ENCODE data around the gene ZDHHC13.

Gene ZDHHC13, protein sequence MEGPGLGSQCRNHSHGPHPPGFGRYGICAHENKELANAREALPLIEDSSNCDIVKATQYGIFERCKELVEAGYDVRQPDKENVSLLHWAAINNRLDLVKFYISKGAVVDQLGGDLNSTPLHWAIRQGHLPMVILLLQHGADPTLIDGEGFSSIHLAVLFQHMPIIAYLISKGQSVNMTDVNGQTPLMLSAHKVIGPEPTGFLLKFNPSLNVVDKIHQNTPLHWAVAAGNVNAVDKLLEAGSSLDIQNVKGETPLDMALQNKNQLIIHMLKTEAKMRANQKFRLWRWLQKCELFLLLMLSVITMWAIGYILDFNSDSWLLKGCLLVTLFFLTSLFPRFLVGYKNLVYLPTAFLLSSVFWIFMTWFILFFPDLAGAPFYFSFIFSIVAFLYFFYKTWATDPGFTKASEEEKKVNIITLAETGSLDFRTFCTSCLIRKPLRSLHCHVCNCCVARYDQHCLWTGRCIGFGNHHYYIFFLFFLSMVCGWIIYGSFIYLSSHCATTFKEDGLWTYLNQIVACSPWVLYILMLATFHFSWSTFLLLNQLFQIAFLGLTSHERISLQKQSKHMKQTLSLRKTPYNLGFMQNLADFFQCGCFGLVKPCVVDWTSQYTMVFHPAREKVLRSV

GRCh38 chr11:19116971-19117759 is at the start of gene ZDHHC13:
ZDHHC13 (plus strand) TSS chr11:19117168; CDS start chr11:19117250, 82 bp downstream.
- Histone ChIP-seq H3K36me3 (ENCODE audit: control insufficient read depth in 5 of 5, insufficient read depth in 5 of 5, low read length in 5 of 5) (no peaks in the 10 kb centered on the region), H3K4me1 (ENCODE audit: control insufficient read depth in 5 of 5, insufficient read depth in 5 of 5, low read length in 5 of 5) (peaks cover 0 to 21% (median 15%) of the 10 kb centered on the region in 5 donors), H3K4me3 (ENCODE audit: low read depth in 1 of 5, low read length in 5 of 5) (peak within 1 kb of the TSS; percentile 60 to 83 (median 79)), H3K27me3 (ENCODE audit: control insufficient read depth in 5 of 5, insufficient read depth in 4 of 5, low read length in 5 of 5) (peaks cover 0 to 7% (median 0%) of the 10 kb centered on the region in 5 donors), H3K9me3 (ENCODE audit: control insufficient read depth in 5 of 5, low read length in 5 of 5) (no peaks in the 10 kb centered on the region), H3K9ac (ENCODE audit: low read length in 5 of 5) (peak within 1 kb of the TSS in 4 of 5 donors; percentile 66 to 79 (median 72)), H3K27ac (ENCODE audit: low read depth, low read length) (no peak within 1 kb of the TSS)

- H3K36me3 ChIP-seq (ENCODE audit: control insufficient read depth in 5 of 5, insufficient read depth in 5 of 5, low read length in 5 of 5) = no peaks in the 10 kb centered on the region
- H3K9ac ChIP-seq (ENCODE audit: low read length in 5 of 5) = no peak overlapping the region
- peak overlapping the region in 4 of 5 donors; percentile 14 to 59 (median 36) for H3K4me3 ChIP-seq (ENCODE audit: low read depth in 1 of 5, low read length in 5 of 5)
- peaks cover 0 to 6% (median 0%) of the 10 kb centered on the region in 5 donors for H3K27me3 ChIP-seq (ENCODE audit: control insufficient read depth in 5 of 5, insufficient read depth in 4 of 5, low read length in 5 of 5)
- H3K27ac ChIP-seq (ENCODE audit: low read depth, low read length) = no peak overlapping the region
- peaks cover 0 to 4% (median 0%) of the 10 kb centered on the region in 5 donors for H3K9me3 ChIP-seq (ENCODE audit: control insufficient read depth in 5 of 5, low read length in 5 of 5)
- peaks cover 0 to 5% (median 0%) of the 10 kb centered on the region in 5 donors for H3K4me1 ChIP-seq (ENCODE audit: control insufficient read depth in 5 of 5, insufficient read depth in 5 of 5, low read length in 5 of 5)
Observed at GRCh38 chr11:19071255-19071654, 45.7 kb upstream of the ZDHHC13 start.

DNA sequence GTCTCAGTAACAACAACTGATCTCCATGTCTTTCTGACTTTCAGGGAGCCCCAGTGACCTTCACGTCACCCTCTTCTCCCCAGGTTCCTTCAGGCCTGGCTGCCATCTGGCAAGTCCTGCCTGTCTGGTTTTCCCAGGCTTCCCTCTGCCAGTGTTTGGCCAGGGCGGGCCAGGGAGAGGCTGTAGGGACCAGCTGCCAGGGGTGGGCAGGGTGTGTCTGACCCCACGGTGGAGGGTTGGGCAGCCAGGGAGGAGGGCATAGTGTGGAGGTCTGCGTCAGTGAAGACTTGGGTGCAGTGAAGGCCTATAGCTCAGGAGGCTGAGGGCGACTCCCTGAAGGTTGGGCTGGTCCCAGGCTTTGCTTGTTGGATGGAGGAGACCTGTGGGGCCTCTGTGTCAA is 44.5 kb upstream of the ZDHHC13 start:
- Histone ChIP-seq H3K27ac (ENCODE audit: low read depth, low read length) (no peak overlapping the region), H3K9ac (ENCODE audit: low read length in 5 of 5) (no peak overlapping the region)

GRCh38 chr11:19073454-19074415 is 43.2 kb upstream of the ZDHHC13 start:
- H3K27me3 ChIP-seq (ENCODE audit: control insufficient read depth in 5 of 5, insufficient read depth in 4 of 5, low read length in 5 of 5) = peaks cover 0 to 6% (median 0%) of the 10 kb centered on the region in 5 donors
- H3K36me3 ChIP-seq (ENCODE audit: control insufficient read depth in 5 of 5, insufficient read depth in 5 of 5, low read length in 5 of 5) = no peaks in the 10 kb centered on the region
- no peak overlapping the region for H3K9ac ChIP-seq (ENCODE audit: low read length in 5 of 5)
- no peak overlapping the region for H3K4me3 ChIP-seq (ENCODE audit: low read depth in 1 of 5, low read length in 5 of 5)
- H3K4me1 ChIP-seq (ENCODE audit: control insufficient read depth in 5 of 5, insufficient read depth in 5 of 5, low read length in 5 of 5) = peaks cover 0 to 12% (median 6%) of the 10 kb centered on the region in 5 donors
- H3K27ac ChIP-seq (ENCODE audit: low read depth, low read length) = no peak overlapping the region
- peaks cover 0 to 4% (median 0%) of the 10 kb centered on the region in 5 donors for H3K9me3 ChIP-seq (ENCODE audit: control insufficient read depth in 5 of 5, low read length in 5 of 5)

More for the DNA sequence above, 44.5 kb upstream of the ZDHHC13 start:
- Histone ChIP-seq H3K27me3 (ENCODE audit: control insufficient read depth in 5 of 5, insufficient read depth in 4 of 5, low read length in 5 of 5) (peaks cover 0 to 6% (median 0%) of the 10 kb centered on the region in 5 donors), H3K9me3 (ENCODE audit: control insufficient read depth in 5 of 5, low read length in 5 of 5) (peaks cover 0 to 4% (median 0%) of the 10 kb centered on the region in 5 donors), H3K4me1 (ENCODE audit: control insufficient read depth in 5 of 5, insufficient read depth in 5 of 5, low read length in 5 of 5) (peaks cover 0 to 9% (median 4%) of the 10 kb centered on the region in 5 donors), H3K4me3 (ENCODE audit: low read depth in 1 of 5, low read length in 5 of 5) (no peak overlapping the region), H3K36me3 (ENCODE audit: control insufficient read depth in 5 of 5, insufficient read depth in 5 of 5, low read length in 5 of 5) (no peaks in the 10 kb centered on the region)

DNA sequence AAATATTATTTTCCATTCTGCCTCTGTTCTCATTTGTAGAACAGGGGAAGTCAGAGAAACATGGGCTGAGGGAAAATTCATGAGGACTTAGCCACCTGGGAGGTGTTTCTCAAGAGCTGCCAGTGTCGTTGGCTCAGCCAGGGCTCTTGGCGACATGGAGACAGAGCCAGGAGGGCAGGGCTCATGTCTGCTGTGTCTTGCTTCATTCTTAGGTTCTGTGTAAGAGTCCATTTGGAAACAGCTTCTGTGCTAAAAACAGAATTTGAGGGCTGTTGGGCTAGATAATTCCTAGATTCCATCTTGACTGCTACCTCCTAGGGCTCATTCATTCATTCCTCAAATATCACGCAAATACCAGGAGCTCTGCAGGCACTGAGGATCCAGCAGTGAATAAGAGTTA is 41.3 kb upstream of the ZDHHC13 start:
- H3K36me3 ChIP-seq (ENCODE audit: control insufficient read depth in 5 of 5, insufficient read depth in 5 of 5, low read length in 5 of 5) = no peaks in the 10 kb centered on the region
- H3K9me3 ChIP-seq (ENCODE audit: control insufficient read depth in 5 of 5, low read length in 5 of 5) = no peaks in the 10 kb centered on the region
- peaks cover 0 to under 1% (median 0%) of the 10 kb centered on the region in 5 donors for H3K27me3 ChIP-seq (ENCODE audit: control insufficient read depth in 5 of 5, insufficient read depth in 4 of 5, low read length in 5 of 5)
- H3K27ac ChIP-seq (ENCODE audit: low read depth, low read length) = no peak overlapping the region
- H3K9ac ChIP-seq (ENCODE audit: low read length in 5 of 5) = no peak overlapping the region
- peaks cover 0 to 15% (median 6%) of the 10 kb centered on the region in 5 donors for H3K4me1 ChIP-seq (ENCODE audit: control insufficient read depth in 5 of 5, insufficient read depth in 5 of 5, low read length in 5 of 5)
- H3K4me3 ChIP-seq (ENCODE audit: low read depth in 1 of 5, low read length in 5 of 5) = no peak overlapping the region

GRCh38 chr11:19076744-19077589 is 40.0 kb upstream of the ZDHHC13 start:
- no peak overlapping the region for H3K9ac ChIP-seq (ENCODE audit: low read length in 5 of 5)
- H3K4me3 ChIP-seq (ENCODE audit: low read depth in 1 of 5, low read length in 5 of 5) = peak overlapping the region in 3 of 5 donors; percentile 7 to 30 (median 25)
- no peak overlapping the region for H3K27ac ChIP-seq (ENCODE audit: low read depth, low read length)
- no peaks in the 10 kb centered on the region for H3K9me3 ChIP-seq (ENCODE audit: control insufficient read depth in 5 of 5, low read length in 5 of 5)
- no peaks in the 10 kb centered on the region for H3K36me3 ChIP-seq (ENCODE audit: control insufficient read depth in 5 of 5, insufficient read depth in 5 of 5, low read length in 5 of 5)
- H3K27me3 ChIP-seq (ENCODE audit: control insufficient read depth in 5 of 5, insufficient read depth in 4 of 5, low read length in 5 of 5) = no peaks in the 10 kb centered on the region
- peaks cover 0 to 12% (median 6%) of the 10 kb centered on the region in 5 donors for H3K4me1 ChIP-seq (ENCODE audit: control insufficient read depth in 5 of 5, insufficient read depth in 5 of 5, low read length in 5 of 5)

GRCh38 chr11:19077965-19078364 is 39.0 kb upstream of the ZDHHC13 start:
- Histone ChIP-seq H3K4me1 (ENCODE audit: control insufficient read depth in 5 of 5, insufficient read depth in 5 of 5, low read length in 5 of 5) (peaks cover 0 to 12% (median 6%) of the 10 kb centered on the region in 5 donors), H3K36me3 (ENCODE audit: control insufficient read depth in 5 of 5, insufficient read depth in 5 of 5, low read length in 5 of 5) (no peaks in the 10 kb centered on the region), H3K27me3 (ENCODE audit: control insufficient read depth in 5 of 5, insufficient read depth in 4 of 5, low read length in 5 of 5) (no peaks in the 10 kb centered on the region), H3K27ac (ENCODE audit: low read depth, low read length) (no peak overlapping the region), H3K9me3 (ENCODE audit: control insufficient read depth in 5 of 5, low read length in 5 of 5) (no peaks in the 10 kb centered on the region), H3K9ac (ENCODE audit: low read length in 5 of 5) (no peak overlapping the region), H3K4me3 (ENCODE audit: low read depth in 1 of 5, low read length in 5 of 5) (no peak overlapping the region)

DNA sequence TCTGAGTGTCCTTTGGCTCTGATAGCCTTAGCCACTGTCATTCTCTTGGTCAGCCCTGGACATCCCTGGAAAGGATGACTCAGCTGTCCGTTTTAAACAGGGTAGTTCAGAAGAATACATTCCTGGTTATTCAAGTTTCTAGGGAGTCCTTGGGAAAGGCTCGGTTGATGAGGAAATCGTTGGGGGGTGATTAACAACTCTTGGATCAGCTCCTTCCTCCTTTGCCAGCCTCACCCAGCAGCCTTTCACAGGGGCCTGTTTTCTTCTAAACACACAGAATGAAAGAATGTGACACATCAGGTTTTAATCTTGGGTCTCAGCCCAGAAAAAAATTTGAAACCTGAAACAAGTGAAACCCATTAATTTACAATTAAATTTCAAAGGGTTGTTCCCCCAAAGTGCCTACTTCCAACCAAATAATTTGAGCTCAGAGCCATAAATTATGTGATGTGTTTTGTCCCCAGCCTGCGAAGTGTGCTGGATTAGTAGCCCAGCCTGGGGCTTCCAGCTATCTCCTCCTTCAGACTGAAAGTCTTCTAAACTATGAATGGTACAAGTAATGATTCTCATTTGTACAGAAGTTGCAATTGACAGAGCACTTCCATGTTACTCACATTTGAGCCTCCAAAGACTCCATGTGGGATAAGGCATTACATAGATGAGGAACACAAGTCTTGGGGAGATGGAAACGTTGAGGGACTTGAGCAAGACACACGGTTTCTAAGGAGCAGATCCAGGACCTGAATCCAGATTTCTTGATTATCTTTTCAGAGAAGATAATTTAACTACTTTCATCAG is 37.1 kb upstream of the ZDHHC13 start:
- Histone ChIP-seq H3K9ac (ENCODE audit: low read length in 5 of 5) (no peak overlapping the region), H3K27ac (ENCODE audit: low read depth, low read length) (no peak overlapping the region), H3K27me3 (ENCODE audit: control insufficient read depth in 5 of 5, insufficient read depth in 4 of 5, low read length in 5 of 5) (no peaks in the 10 kb centered on the region), H3K36me3 (ENCODE audit: control insufficient read depth in 5 of 5, insufficient read depth in 5 of 5, low read length in 5 of 5) (no peaks in the 10 kb centered on the region), H3K4me3 (ENCODE audit: low read depth in 1 of 5, low read length in 5 of 5) (no peak overlapping the region), H3K4me1 (ENCODE audit: control insufficient read depth in 5 of 5, insufficient read depth in 5 of 5, low read length in 5 of 5) (peaks cover 0 to 12% (median 6%) of the 10 kb centered on the region in 5 donors), H3K9me3 (ENCODE audit: control insufficient read depth in 5 of 5, low read length in 5 of 5) (no peaks in the 10 kb centered on the region)
